Activated T-helper 2 cell treated with anti-CD3 and anti-CD28 coated beads, Interferon-gamma antibody, Interleukin-2, Interleukin-4, amounts not matched to agents 10 μg/mL and 5 μg/mL and 100 μg/mL, durations not matched to agents 14 hours and 24 hours and 36 hours (primary cell): ENCODE results near the gene SETBP1. TPM values are rescaled to one million over a fixed set of nuclear protein-coding genes. Genes with fewer than 3 reads are reported as not detected.
"Not testable (repeated sequence)": the region's sequence is repeated elsewhere in the genome, so short reads cannot be mapped to it uniquely, and the experiment has no call there.

ENCODE experiments used
- DNase-seq: peaks from one replicate; pipeline ENCODE4 v3.0.0; 2021; ENCODE audit warnings: low spot score
- H3K27ac Mint-ChIP-seq: one replicate; pipeline ENCODE4 v1.8.0; 2021; ENCODE audit warnings: mixed read lengths
- H3K27me3 Mint-ChIP-seq: one replicate; pipeline ENCODE4 v1.8.0; 2021; ENCODE audit warnings: low read depth, mixed read lengths
- H3K36me3 Mint-ChIP-seq: one replicate; pipeline ENCODE4 v1.8.0; 2021; ENCODE audit warnings: low read depth, mixed read lengths
- H3K4me1 Mint-ChIP-seq: one replicate; pipeline ENCODE4 v1.8.0; 2021; ENCODE audit warnings: low read depth, mixed read lengths
- H3K4me3 Mint-ChIP-seq: one replicate; pipeline ENCODE4 v1.8.0; 2021; ENCODE audit warnings: low read depth, mild to moderate bottlenecking, moderate library complexity, mixed read lengths
- H3K9me3 Mint-ChIP-seq: one replicate; pipeline ENCODE4 v1.8.0; 2021; ENCODE audit warnings: mixed read lengths
- intact Hi-C: fragments of 100-400 bp; cut with micrococcal nuclease; formaldehyde crosslinking; loops from one replicate; pipeline ENCODE4 v1.15.1; 2023
- total RNA-seq: library from RNA; stranded (reverse); gene quantifications from 2 replicates; pipeline ENCODE4 v1.2.3, GENCODE V29; 2022

The SETBP1 gene
- total RNA-seq, 1 donor from 2014 or later, result 27.4 TPM

DNA sequence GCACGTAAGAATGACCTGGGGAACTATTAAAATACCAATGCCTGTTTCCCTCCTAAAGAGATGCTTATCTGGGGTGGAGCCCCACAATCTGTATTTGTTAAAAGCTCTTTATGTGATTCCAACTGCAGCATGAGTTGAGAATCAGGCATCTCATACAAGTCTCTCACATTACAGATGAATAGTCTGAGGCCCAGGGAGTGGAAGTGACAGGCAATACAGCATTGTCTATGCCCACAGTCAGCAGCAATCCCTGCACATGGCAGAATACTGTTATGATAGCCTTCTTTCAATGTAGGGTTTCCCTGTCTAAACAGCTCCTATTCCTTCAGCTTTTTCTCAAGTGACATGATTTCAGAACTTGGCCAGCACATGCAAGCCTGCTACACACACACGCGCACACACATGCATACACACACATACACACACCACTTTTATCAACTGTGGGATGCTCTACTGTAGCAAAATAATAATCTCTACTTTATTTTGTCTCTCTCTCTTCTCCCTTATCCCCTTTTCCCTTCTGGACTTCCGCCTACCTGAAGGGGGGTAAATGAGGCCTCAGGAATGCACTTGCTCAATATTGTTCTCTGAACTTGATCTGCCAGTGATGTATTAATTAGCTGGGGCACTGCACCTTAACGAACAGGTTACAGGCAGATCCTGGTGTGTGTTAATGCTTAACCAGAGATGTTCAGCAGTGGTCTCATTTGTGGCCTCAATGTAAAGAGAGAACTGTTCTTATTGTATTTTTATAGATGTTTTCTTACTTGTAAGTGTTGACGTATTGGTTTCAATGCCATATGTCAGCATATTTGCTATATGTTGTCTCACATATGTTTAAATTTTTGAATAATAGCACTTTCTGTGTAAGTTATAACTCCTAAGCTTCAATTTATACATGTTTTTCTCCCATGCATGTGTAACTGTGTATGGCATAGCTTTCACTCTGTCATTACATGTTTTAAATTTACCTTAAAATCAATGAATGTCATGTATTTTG, 116.0 kb downstream of the SETBP1 start:
- Mint-ChIP-seq H3K4me3 (no peak overlapping the region), H3K4me1 (peaks cover 56% of the 10 kb centered on the region), H3K36me3 (peaks cover 16% of the 10 kb centered on the region), H3K27me3 (no peaks in the 10 kb centered on the region), H3K9me3 (peaks cover 5% of the 10 kb centered on the region), H3K27ac (no peak overlapping the region)
- DNase-seq, result no peak
- intact Hi-C loops, result no loop called here

DNA sequence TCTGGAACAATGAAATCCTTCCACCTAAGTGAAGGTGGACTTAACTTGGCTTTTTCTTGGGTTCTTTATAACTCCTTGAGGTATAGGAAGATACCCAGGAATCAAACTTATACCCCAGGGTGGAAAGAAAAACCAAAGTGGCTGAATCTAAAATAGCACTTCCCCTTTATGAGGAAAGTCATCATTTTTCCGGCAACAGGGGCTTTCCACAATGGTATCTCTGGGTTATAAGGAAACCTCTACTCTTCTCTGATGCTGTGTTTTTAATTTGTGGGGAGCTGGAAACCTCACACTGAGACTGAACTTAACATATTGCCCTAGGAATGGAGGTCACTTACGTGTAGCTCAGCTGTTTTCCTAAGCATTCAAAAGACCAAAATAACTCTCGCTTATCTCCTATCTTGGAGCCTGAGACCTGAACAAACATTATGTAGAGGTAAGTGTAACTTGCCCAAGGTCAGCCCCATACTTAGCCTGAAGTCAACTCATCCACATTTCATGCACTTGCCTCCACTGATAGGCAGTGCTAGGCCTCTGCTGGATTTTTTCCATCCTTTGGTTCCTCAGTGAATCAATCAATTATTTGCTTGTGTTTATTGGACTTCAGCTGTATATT, 117.9 kb downstream of the SETBP1 start:
- H3K9me3 Mint-ChIP-seq, result peaks cover 8% of the 10 kb centered on the region
- H3K36me3 Mint-ChIP-seq, result peaks cover 24% of the 10 kb centered on the region
- no peak for DNase-seq
- H3K4me3 Mint-ChIP-seq, result no peak overlapping the region
- intact Hi-C loops, result loop anchor here (1.0 to 2.0 kb wide), 6 partner anchors 24 to 118 kb away; partner anchors contain the start of gene SETBP1
- H3K27ac Mint-ChIP-seq, result peak overlapping the region; percentile 80
- H3K4me1 Mint-ChIP-seq, result peaks cover 69% of the 10 kb centered on the region
- H3K27me3 Mint-ChIP-seq, result no peaks in the 10 kb centered on the region

DNA sequence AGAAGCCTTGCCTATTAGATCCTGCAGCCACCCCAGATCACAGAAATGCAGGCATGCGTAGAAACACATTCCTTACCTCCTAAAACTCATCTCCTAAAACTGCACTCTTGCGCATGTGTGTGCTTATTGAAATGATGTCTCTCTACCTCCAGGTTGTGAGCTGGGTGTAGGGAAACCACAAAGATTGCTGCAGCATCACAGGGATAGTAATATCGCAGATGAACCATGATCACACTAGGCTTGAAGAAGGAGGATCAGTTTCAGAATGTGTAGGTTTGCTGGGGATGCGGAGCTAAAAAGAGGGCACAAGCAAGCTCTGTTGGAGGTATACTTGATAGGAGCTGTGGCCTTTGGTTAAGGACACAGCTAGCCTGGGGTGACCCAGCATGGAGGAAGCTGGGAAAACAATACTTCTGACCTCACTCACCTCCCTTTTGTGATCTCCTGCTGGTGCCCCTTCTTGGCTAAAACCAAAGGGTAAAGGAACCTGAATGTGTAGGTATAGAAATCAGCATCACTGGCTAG, 118.8 kb downstream of the SETBP1 start:
- no peaks in the 10 kb centered on the region for H3K27me3 Mint-ChIP-seq
- peaks cover 8% of the 10 kb centered on the region for H3K9me3 Mint-ChIP-seq
- peaks cover 24% of the 10 kb centered on the region for H3K36me3 Mint-ChIP-seq
- intact Hi-C loops, result loop anchor here (1.0 to 2.0 kb wide), 3 partner anchors 25 to 119 kb away; partner anchors contain the start of gene SETBP1
- H3K27ac Mint-ChIP-seq, result peak overlapping the region; percentile 80
- H3K4me3 Mint-ChIP-seq, result no peak overlapping the region
- peaks cover 73% of the 10 kb centered on the region for H3K4me1 Mint-ChIP-seq
- no peak for DNase-seq

DNA sequence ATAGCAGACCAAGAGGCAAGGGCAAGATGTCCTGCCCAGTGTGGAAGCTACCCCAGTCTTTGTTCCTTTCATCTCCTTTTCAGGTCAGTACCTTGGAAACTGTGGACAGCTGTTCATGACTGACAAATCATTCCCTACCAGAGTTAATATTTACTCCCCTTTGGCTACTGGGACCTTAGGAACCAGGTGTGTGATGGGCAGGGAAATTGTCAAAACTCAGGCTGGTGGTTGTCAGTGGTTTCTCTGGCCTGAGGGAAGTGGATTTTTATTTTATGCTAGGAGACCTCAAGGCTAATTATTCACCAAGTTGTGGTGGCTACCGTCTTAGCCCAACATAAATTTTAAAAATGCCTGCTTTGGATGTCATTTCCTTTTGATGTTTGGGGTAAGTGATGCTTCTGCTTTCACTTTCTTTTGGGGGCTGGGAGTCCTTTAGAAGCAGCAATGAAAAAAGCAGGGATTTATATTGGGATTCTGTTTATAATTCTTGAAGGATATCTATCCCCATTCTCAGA, 119.3 kb downstream of the SETBP1 start:
- H3K36me3 Mint-ChIP-seq, result peaks cover 24% of the 10 kb centered on the region
- intact Hi-C loops, result loop anchor here (1.0 to 10.0 kb wide), 4 partner anchors 25 to 295 kb away; partner anchors contain the start of gene SETBP1
- H3K9me3 Mint-ChIP-seq, result peaks cover 8% of the 10 kb centered on the region

DNA sequence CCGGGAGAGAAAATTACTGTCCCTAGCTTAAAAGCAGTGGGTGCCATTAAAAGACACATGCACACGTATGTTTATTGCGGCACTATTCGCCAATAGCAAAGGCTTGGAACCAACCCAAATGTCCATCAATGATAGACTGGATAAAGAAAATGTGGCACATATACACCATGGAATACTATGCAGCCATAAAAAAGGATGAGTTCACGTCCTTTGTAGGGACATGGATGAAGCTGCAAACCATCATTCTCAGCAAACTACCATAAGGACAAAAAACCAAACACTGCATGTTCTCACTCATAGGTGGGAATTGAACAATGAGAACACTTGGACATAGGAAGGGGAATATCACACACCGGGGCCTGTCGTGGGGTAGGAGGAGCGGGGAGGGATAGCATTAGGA, 120.1 kb downstream of the SETBP1 start:
- not testable (repeated sequence) for H3K9me3 Mint-ChIP-seq, H3K4me3 Mint-ChIP-seq, DNase-seq, H3K27me3 Mint-ChIP-seq, H3K27ac Mint-ChIP-seq
- intact Hi-C loops, result loop anchor here (10.0 kb wide), 1 partner anchor 296 kb away; no protein-coding TSS in a partner anchor
- Mint-ChIP-seq H3K4me1 (peaks cover 66% of the 10 kb centered on the region), H3K36me3 (peaks cover 27% of the 10 kb centered on the region)

More for the DNA sequence above, 119.3 kb downstream of the SETBP1 start:
- H3K4me3 Mint-ChIP-seq, result no peak overlapping the region
- H3K27ac Mint-ChIP-seq, result peak overlapping the region; percentile 80
- H3K27me3 Mint-ChIP-seq, result no peaks in the 10 kb centered on the region
- peaks cover 68% of the 10 kb centered on the region for H3K4me1 Mint-ChIP-seq
- DNase-seq, result no peak

GRCh38 chr18:44801781-44802180, 121.1 kb downstream of the SETBP1 start:
- H3K36me3 Mint-ChIP-seq, result peaks cover 29% of the 10 kb centered on the region
- H3K4me3 Mint-ChIP-seq, result no peak overlapping the region
- H3K9me3 Mint-ChIP-seq, result peaks cover 8% of the 10 kb centered on the region
- H3K27ac Mint-ChIP-seq, result no peak overlapping the region
- intact Hi-C loops, result loop anchor here (10.0 kb wide), 1 partner anchor 297 kb away; no protein-coding TSS in a partner anchor
- DNase-seq, result no peak
- no peaks in the 10 kb centered on the region for H3K27me3 Mint-ChIP-seq
- H3K4me1 Mint-ChIP-seq, result peaks cover 65% of the 10 kb centered on the region

- Mint-ChIP-seq H3K4me1 (peaks cover 63% of the 10 kb centered on the region), H3K9me3 (peaks cover 8% of the 10 kb centered on the region)
These were observed 121.8 kb downstream of the SETBP1 start for GRCh38 chr18:44802508-44802907.

GRCh38 chr18:44803019-44803650, 122.4 kb downstream of the SETBP1 start:
- Mint-ChIP-seq H3K27ac (no peak overlapping the region), H3K4me3 (no peak overlapping the region), H3K27me3 (no peaks in the 10 kb centered on the region), H3K36me3 (peaks cover 29% of the 10 kb centered on the region), H3K4me1 (peaks cover 61% of the 10 kb centered on the region), H3K9me3 (peaks cover 8% of the 10 kb centered on the region)
- DNase-seq, result no peak
- intact Hi-C loops, result loop anchor here (10.0 kb wide), 1 partner anchor 298 kb away; no protein-coding TSS in a partner anchor

More at GRCh38 chr18:44802508-44802907, 121.8 kb downstream of the SETBP1 start:
- H3K27me3 Mint-ChIP-seq, result no peaks in the 10 kb centered on the region
- H3K36me3 Mint-ChIP-seq, result peaks cover 29% of the 10 kb centered on the region
- no peak overlapping the region for H3K4me3 Mint-ChIP-seq
- no peak for DNase-seq
- no peak overlapping the region for H3K27ac Mint-ChIP-seq
- intact Hi-C loops, result loop anchor here (10.0 kb wide), 1 partner anchor 298 kb away; no protein-coding TSS in a partner anchor

- H3K9me3 Mint-ChIP-seq, result peaks cover 8% of the 10 kb centered on the region
- H3K27me3 Mint-ChIP-seq, result no peaks in the 10 kb centered on the region
- intact Hi-C loops, result loop anchor here (2.0 to 10.0 kb wide), 2 partner anchors 15 to 299 kb away; no protein-coding TSS in a partner anchor
- H3K27ac Mint-ChIP-seq, result peak overlapping the region; percentile 67
- no peak for DNase-seq
- no peak overlapping the region for H3K4me3 Mint-ChIP-seq
- H3K36me3 Mint-ChIP-seq, result peaks cover 29% of the 10 kb centered on the region
- peaks cover 57% of the 10 kb centered on the region for H3K4me1 Mint-ChIP-seq
These were observed 123.3 kb downstream of the SETBP1 start for GRCh38 chr18:44804033-44804432.

DNA sequence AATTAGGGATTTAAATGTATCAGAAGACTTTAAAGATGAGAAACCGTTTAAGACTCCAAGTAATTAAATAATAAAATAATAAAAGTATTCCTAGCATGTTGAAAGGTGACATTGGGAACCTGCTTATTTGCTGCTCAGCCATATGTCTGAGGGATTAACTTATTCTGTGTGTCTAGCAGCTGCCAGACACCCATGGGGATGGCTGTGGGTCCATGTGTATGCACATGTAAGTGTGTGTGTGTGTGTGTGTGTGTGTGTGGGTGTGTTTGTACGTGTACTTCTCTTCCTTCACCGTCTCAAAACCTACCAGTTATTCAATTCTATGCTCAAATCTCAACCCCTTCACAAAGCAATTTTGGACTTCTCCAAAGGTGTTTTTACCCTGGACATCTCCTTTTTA, 124.5 kb downstream of the SETBP1 start:
- intact Hi-C loops, result loop anchor here (2.0 to 10.0 kb wide), 2 partner anchors 14 to 300 kb away; no protein-coding TSS in a partner anchor
- peaks cover 2% of the 10 kb centered on the region for H3K27me3 Mint-ChIP-seq
- peak overlapping the region; percentile 68 for H3K27ac Mint-ChIP-seq
- H3K36me3 Mint-ChIP-seq, result peaks cover 30% of the 10 kb centered on the region
- DNase-seq, result no peak
- peaks cover 7% of the 10 kb centered on the region for H3K9me3 Mint-ChIP-seq
- peaks cover 46% of the 10 kb centered on the region for H3K4me1 Mint-ChIP-seq
- H3K4me3 Mint-ChIP-seq, result no peak overlapping the region

DNA sequence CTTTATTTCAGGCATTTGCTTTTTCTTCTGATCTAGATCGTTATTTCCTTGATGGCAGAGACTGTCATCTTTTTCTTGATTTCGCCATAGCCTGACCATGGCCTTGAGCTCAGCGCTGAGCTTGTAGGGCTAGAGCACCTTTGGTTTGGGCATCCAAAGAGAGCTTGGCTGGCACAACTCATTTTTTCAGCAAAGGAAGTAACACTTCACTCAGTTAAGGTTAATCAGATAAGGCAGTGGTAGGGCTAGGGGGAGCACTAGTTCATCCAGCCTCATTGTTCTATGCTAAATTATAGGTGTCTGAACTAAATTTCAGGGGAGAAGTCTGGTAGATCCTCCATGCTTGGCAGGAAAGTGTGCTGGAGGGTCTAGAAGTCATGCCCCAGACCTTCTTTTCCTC, 125.0 kb downstream of the SETBP1 start:
- H3K4me1 Mint-ChIP-seq, result peaks cover 41% of the 10 kb centered on the region
- no peak for DNase-seq
- peaks cover 3% of the 10 kb centered on the region for H3K9me3 Mint-ChIP-seq
- H3K27me3 Mint-ChIP-seq, result peaks cover 2% of the 10 kb centered on the region
- peaks cover 25% of the 10 kb centered on the region for H3K36me3 Mint-ChIP-seq
- no peak overlapping the region for H3K4me3 Mint-ChIP-seq
- H3K27ac Mint-ChIP-seq, result peak overlapping the region; percentile 68
- intact Hi-C loops, result loop anchor here (2.0 to 10.0 kb wide), 2 partner anchors 13 to 301 kb away; no protein-coding TSS in a partner anchor

DNA sequence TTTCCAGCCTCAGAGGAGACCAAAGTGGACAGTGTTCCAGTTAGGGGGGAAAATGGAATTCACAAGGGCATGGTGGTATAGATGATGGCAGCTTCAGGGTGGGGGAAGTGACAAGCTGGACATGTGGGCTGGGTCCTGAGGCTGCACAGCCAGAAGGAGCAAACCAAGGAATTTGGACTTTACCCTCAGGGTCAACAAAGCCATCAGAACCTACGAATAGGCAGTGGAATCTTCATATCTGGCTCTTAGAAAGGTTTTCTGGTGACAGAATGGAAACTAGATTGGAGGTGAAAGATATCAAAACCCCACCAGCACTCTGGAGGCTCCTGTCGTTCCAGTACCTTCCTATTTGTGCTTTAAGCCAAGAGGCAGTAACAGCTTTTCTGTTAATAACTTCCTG, 127.1 kb downstream of the SETBP1 start:
- H3K4me3 Mint-ChIP-seq, result no peak overlapping the region
- DNase-seq, result no peak
- H3K4me1 Mint-ChIP-seq, result peaks cover 31% of the 10 kb centered on the region
- H3K27me3 Mint-ChIP-seq, result peaks cover 4% of the 10 kb centered on the region
- no peak overlapping the region for H3K27ac Mint-ChIP-seq
- H3K9me3 Mint-ChIP-seq, result no peaks in the 10 kb centered on the region
- peaks cover 15% of the 10 kb centered on the region for H3K36me3 Mint-ChIP-seq
- intact Hi-C loops, result loop anchor here (10.0 kb wide), 1 partner anchor 303 kb away; no protein-coding TSS in a partner anchor
